Progenitor cell of endocrine pancreas (in vitro differentiated cells): ENCODE measurements around the gene SH2D3A. TPM values are rescaled to one million over a fixed set of nuclear protein-coding genes. Genes with fewer than 3 reads are reported as not detected.
A peak's percentile ranks its signal among the peaks of the same experiment; 100 is the strongest.

Experiments
- DNase-seq: peaks from one replicate; pipeline ENCODE4 v3.0.0; 2021; ENCODE audit warnings: low spot score; ENCODE audit not compliant: unreplicated experiment
- H3K27ac Mint-ChIP-seq: 2 replicates; pipeline ENCODE4 v1.8.0; 2021; ENCODE audit warnings: mild to moderate bottlenecking, moderate library complexity, mixed read lengths
- H3K27me3 Mint-ChIP-seq: 2 replicates; pipeline ENCODE4 v1.8.0; 2021; ENCODE audit warnings: mixed read lengths
- H3K36me3 Mint-ChIP-seq: 2 replicates; pipeline ENCODE4 v1.8.0; 2022; ENCODE audit warnings: mixed read lengths; ENCODE audit not compliant: insufficient read depth
- H3K4me1 Mint-ChIP-seq: 2 replicates; pipeline ENCODE4 v1.8.0; 2021; ENCODE audit warnings: low read depth, mixed read lengths
- H3K4me3 Mint-ChIP-seq: 2 replicates; pipeline ENCODE4 v1.8.0; 2021; ENCODE audit warnings: low read depth, mild to moderate bottlenecking, moderate library complexity, mixed read lengths
- H3K9me3 Mint-ChIP-seq: 2 replicates; pipeline ENCODE4 v1.8.0; 2021; ENCODE audit warnings: low read depth, mixed read lengths
- total RNA-seq: library from RNA; stranded (reverse); gene quantifications from 2 replicates; pipeline ENCODE4 v1.2.1, GENCODE V29; 2021
- TF ChIP-seq, protein P1 (sequence below): fragments of 200-600 bp; sonication (generic); IDR thresholded peaks from one replicate; pipeline ENCODE4 v1.5.0; 2021; ENCODE audit warnings: antibody characterized with exemption, mild to moderate bottlenecking; ENCODE audit not compliant: unreplicated experiment

Gene SH2D3A
- total RNA-seq, 1 donor from 2014 or later = 19.8 TPM

DNA sequence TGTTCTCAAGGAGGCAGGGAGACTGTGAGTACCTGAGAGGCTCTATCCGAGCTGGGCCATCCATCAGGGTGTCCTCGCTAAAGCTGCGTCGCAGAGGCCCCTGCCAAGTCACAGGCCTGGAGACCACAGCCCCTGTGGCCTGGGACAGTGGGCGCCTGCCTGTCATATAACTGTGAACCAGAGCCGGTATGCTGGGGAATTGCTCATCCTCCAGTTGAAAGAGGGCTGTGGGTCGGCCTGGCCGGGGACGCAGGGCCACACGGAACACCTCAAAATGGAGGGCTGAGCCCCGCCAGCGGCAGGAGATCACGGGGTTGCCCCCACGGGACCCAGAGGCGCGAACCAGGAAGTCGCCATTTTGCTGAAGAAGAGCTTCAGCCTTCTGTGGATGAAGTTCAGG, 6.6 kb downstream of the SH2D3A start:
- no peaks in the 10 kb centered on the region for H3K9me3 Mint-ChIP-seq
- DNase-seq = no peak
- peaks cover 2% of the 10 kb centered on the region for H3K4me1 Mint-ChIP-seq
- peaks cover 7% of the 10 kb centered on the region for H3K36me3 Mint-ChIP-seq
- TF ChIP-seq, protein P1, sequence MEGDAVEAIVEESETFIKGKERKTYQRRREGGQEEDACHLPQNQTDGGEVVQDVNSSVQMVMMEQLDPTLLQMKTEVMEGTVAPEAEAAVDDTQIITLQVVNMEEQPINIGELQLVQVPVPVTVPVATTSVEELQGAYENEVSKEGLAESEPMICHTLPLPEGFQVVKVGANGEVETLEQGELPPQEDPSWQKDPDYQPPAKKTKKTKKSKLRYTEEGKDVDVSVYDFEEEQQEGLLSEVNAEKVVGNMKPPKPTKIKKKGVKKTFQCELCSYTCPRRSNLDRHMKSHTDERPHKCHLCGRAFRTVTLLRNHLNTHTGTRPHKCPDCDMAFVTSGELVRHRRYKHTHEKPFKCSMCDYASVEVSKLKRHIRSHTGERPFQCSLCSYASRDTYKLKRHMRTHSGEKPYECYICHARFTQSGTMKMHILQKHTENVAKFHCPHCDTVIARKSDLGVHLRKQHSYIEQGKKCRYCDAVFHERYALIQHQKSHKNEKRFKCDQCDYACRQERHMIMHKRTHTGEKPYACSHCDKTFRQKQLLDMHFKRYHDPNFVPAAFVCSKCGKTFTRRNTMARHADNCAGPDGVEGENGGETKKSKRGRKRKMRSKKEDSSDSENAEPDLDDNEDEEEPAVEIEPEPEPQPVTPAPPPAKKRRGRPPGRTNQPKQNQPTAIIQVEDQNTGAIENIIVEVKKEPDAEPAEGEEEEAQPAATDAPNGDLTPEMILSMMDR = no peak
- no peak overlapping the region for H3K27ac Mint-ChIP-seq
- no peaks in the 10 kb centered on the region for H3K27me3 Mint-ChIP-seq
- no peak overlapping the region for H3K4me3 Mint-ChIP-seq

DNA sequence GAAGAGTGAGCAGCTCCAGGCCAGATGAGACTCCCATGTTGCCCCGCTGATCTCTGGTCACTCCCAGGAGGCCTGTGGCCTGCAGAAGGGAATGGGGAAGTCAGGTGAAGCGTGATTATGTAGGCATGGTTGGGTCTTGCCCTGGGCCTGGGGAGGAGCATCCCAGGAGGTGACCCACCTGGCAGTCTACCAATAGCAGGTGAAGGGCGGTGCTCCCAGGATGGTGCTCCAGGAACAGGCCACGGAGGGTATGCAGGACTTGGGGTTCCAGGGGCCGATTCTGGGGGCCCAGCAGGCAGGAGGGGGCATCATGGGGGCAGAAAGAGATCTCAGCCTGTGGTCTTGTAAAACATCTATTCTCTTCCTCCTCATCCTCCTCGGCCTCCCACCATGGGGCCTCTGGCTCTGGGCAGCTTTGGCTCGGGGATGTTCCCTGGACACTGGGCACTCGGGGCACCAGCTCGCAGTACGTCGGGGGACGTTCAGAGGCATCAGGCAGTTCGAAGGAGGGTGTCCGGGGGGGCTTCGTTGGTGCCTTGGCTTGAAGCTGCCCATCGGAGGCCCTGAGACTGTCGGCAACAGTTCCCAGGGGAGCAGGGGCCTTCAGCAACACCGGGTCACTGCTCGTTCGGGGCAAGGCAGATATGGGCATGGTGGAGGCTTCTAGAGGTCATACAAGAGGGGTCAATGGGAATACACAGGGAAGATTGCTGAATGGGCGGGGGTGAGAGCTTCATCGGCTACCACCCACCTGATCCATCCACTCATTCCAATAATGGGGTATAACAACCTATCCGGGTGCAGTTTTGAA, 12.4 kb downstream of the SH2D3A start:
- Mint-ChIP-seq H3K9me3 (no peaks in the 10 kb centered on the region), H3K36me3 (peaks cover 13% of the 10 kb centered on the region), H3K27me3 (no peaks in the 10 kb centered on the region), H3K4me1 (peaks cover 9% of the 10 kb centered on the region), H3K27ac (peak overlapping the region; percentile 83), H3K4me3 (peak overlapping the region; percentile 11)
- DNase-seq = no peak
- TF ChIP-seq, protein P1 = no peak

DNA sequence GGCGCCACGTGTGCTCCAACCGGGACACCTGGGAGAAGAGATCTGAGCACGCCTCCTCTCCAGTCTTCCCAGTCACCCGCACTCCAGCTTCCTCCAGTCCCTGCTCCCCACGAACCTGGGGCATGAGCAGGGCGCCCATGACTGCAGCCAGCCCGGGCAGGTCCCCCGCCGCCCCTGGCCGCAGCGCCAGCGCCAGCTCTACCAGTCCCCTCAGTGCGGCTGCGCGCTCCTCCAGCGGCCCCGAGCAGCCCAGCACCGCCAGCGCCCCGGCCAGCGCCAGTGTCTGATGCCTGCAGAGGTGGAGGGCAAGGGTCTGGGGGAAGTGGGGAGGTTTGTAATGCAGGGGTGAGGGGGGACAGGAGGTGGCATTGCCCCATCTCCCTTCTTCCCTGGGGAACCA, 13.1 kb downstream of the SH2D3A start:
- TF ChIP-seq, protein P1 = no peak
- H3K4me3 Mint-ChIP-seq = no peak overlapping the region
- H3K36me3 Mint-ChIP-seq = peaks cover 15% of the 10 kb centered on the region
- H3K4me1 Mint-ChIP-seq = peaks cover 9% of the 10 kb centered on the region
- no peak overlapping the region for H3K27ac Mint-ChIP-seq
- H3K9me3 Mint-ChIP-seq = no peaks in the 10 kb centered on the region
- DNase-seq = no peak
- no peaks in the 10 kb centered on the region for H3K27me3 Mint-ChIP-seq

DNA sequence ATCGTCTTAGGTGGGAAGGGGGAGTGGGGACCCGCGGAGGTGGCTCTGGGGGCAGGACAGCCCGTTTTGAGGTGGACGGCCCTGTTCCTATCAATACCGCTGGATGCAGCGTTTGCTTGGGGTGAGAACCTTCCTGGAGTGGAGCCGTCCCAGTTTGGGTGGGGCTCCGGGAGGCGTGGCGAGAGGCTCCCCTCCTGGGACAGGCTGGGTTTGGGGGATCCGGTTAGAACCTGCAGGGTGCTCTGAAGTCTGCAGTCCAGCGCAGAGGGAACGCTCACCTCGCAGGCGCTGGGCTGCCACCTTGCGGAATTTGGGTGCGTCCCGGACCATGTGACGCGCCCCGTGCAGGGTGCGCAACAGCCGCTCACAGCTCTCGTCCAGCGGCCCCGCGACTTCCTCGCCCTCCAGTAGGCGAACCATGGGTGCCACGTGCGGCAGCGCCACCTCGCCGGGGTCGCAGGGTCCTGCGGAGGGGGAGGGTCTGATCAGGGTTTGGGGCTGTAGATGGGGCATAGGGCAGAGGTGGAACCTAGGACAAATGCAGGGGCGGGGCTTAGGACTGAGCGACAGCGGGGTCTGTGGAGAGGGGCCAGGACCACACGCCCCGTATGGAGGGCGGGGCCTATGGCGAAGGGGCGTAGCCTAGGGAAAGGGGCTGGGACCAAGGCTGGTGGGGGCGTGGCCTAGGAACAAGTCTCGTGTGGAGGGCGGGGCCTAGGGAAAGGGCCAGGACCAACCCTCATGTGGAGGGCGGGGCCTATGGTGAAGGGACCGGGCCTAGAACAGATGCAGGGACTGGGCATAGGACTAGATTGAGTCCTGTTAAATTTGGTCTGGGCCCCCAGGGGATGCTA, 13.8 kb downstream of the SH2D3A start:
- peak overlapping the region; percentile 81 for H3K4me3 Mint-ChIP-seq
- peaks cover 9% of the 10 kb centered on the region for H3K4me1 Mint-ChIP-seq
- peak; percentile 74 for DNase-seq
- peaks cover 12% of the 10 kb centered on the region for H3K36me3 Mint-ChIP-seq
- TF ChIP-seq, protein P1 = peak; percentile 49
- H3K27ac Mint-ChIP-seq = peak overlapping the region; percentile 99
- H3K27me3 Mint-ChIP-seq = no peaks in the 10 kb centered on the region
- no peaks in the 10 kb centered on the region for H3K9me3 Mint-ChIP-seq
